GM12864 (cell line): Measurements from ENCODE around the gene PTCH1.

Experiments used
- DNase-seq: peaks from one replicate; pipeline ENCODE4 v3.0.0-alpha.2; 2011; ENCODE audit warnings: low read depth
- H3K4me3 ChIP-seq: 2 replicates; pipeline ENCODE4 v1.5.1; 2011; ENCODE audit warnings: mild to moderate bottlenecking, low read depth, low read length, control low read depth
- CTCF ChIP-seq: IDR thresholded peaks from 2 replicates; pipeline ENCODE4 v1.5.1; 2011; ENCODE audit warnings: low read depth, mild to moderate bottlenecking, moderate library complexity, low read length, control low read depth, inconsistent platforms; ENCODE audit errors: missing control alignments

The PTCH1 gene

GRCh38 chr9:95434116-95435073 lies 82.4 kb downstream of the PTCH1 start:
- no peak overlapping the region for H3K4me3 ChIP-seq
- no peak for DNase-seq

GRCh38 chr9:95433096-95433819 lies 83.5 kb downstream of the PTCH1 start:
- H3K4me3 ChIP-seq = no peak overlapping the region
- TF ChIP-seq CTCF = no peak
- no peak for DNase-seq

More at GRCh38 chr9:95434116-95435073, 82.4 kb downstream of the PTCH1 start:
- TF ChIP-seq CTCF = no peak

- DNase-seq = no peak
- no peak for TF ChIP-seq CTCF
- no peak overlapping the region for H3K4me3 ChIP-seq
Measured at GRCh38 chr9:95431286-95431685, 85.5 kb downstream of the PTCH1 start.

- no peak overlapping the region for H3K4me3 ChIP-seq
- TF ChIP-seq CTCF = no peak
- no peak for DNase-seq
Measured at GRCh38 chr9:95429948-95430620, 86.7 kb downstream of the PTCH1 start.

GRCh38 chr9:95429096-95429495 lies 87.7 kb downstream of the PTCH1 start:
- H3K4me3 ChIP-seq = no peak overlapping the region
- DNase-seq = no peak
- no peak for TF ChIP-seq CTCF

- no peak for DNase-seq
- peak overlapping the region; percentile 50 for H3K4me3 ChIP-seq
- TF ChIP-seq CTCF = no peak
Measured at GRCh38 chr9:95425910-95426551, 90.7 kb downstream of the PTCH1 start.
